Ovary (tissue), 9 donors: ENCODE measurements around the gene COQ4. TPM values are rescaled to one million over a fixed set of nuclear protein-coding genes. Genes with fewer than 3 reads are reported as not detected.

Experiments
- DNase-seq, 5 donors: peaks; one replicate each; pipeline ENCODE4 v3.0.0-alpha.2; 2019 to 2020
- H3K27ac ChIP-seq, 2 donors: fragments of 200-600 bp; one replicate each; pipeline versions ENCODE4 v1.5.1 to v1.8.0; 2019 to 2022
- H3K27me3 ChIP-seq: fragments of 200-600 bp; one replicate; pipeline ENCODE4 v1.8.0; 2022
- H3K36me3 ChIP-seq: fragments of 200-600 bp; sonication (generic); one replicate; pipeline ENCODE4 v1.5.1; 2019
- H3K4me1 ChIP-seq: one replicate; pipeline ENCODE4 v1.8.1; 2013; ENCODE audit warnings: mild to moderate bottlenecking, moderate library complexity; ENCODE audit not compliant: insufficient read depth
- H3K4me3 ChIP-seq: fragments of 200-600 bp; sonication (generic); one replicate; pipeline ENCODE4 v1.5.1; 2017
- H3K9me3 ChIP-seq, 2 donors: fragments of 200-600 bp in 1 of 2; sonication (generic) in 1 of 2; one replicate each; pipeline versions ENCODE4 v1.5.1 to v1.8.1; 2013 to 2019; ENCODE audit warnings: mild to moderate bottlenecking in 1 of 2, moderate library complexity in 1 of 2
- EP300 ChIP-seq: sonication (generic); formaldehyde crosslinking; IDR thresholded peaks from one replicate; pipeline ENCODE4 v1.6.1; 2017; ENCODE audit warnings: antibody characterized with exemption
- POLR2A ChIP-seq: fragments of 450-650 bp; IDR thresholded peaks from one replicate; pipeline ENCODE4 v1.6.1; 2017; ENCODE audit warnings: antibody characterized with exemption, mild to moderate bottlenecking, moderate library complexity
- WGBS, 3 donors: extraction: QIAGEN DNeasy Blood & Tissue Kit in 1 of 3; methylation state at CpG; one replicate each; pipeline versions ENCODE4 v1.1.5 to v1.1.7; 2013 to 2017; 5-methylcytosine and 5-hydroxymethylcytosine counted together
- intact Hi-C, 4 donors: fragments of 100-400 bp; cut with DNase I; formaldehyde crosslinking; loops; one replicate each; pipeline versions ENCODE4 v1.11.0 to v1.15.1; 2022 to 2023
- polyA plus RNA-seq, 2 donors: library from polyadenylated mRNA; stranded (reverse); fragments of 200-250 nt in 1 of 2; fragments of 350-450 nt in 1 of 2; fragmentation: Illumina TruSeq in 1 of 2; extraction: RNeasy Lipid Tissue Mini Kit (QIAGEN cat#74804) in 1 of 2; gene quantifications; one replicate each; pipeline ENCODE4 v1.2.3, GENCODE V29; 2013 to 2014
- total RNA-seq, 7 donors: library from RNA; depleted of rRNA in 2 of 7; stranded (reverse); fragments of >200 nt in 2 of 7; fragmentation: NEBNext Ultra II Directional in 3 of 7; extraction: Animal tissue kit (Norgen Biotek cat#: 25700) in 3 of 7; gene quantifications; one replicate each; pipeline versions ENCODE4 v1.1.0 to v1.2.4, GENCODE V29; 2016 to 2023
- TF ChIP-seq, protein P1 (sequence below), 3 donors: fragments of 450-650 bp in 2 of 3; fragments of 200-600 bp in 1 of 3; IDR thresholded peaks; one replicate each; pipeline versions ENCODE4 v1.5.1 to v1.8.0; 2016 to 2022; ENCODE audit warnings: antibody characterized with exemption in 3 of 3, mild to moderate bottlenecking in 1 of 3
- donor health status: DM: no; HTN: no; CAD: no; lungs with moderate emphysema.
- donor health status: DM: no; HTN: no; CAD: no.
- donor health status: Bipolar disorder and iron deficiency.
- donor health status: DM: yes; HTN: yes; CAD: no.
- donor health status: DM: no; HTN: no; CAD: no.
- donor health status: DM: yes; HTN: yes; CAD: no.

Gene COQ4
- total and polyA plus RNA-seq, 9 donors: 22.0 to 75.7 (median 34.2) TPM

DNA sequence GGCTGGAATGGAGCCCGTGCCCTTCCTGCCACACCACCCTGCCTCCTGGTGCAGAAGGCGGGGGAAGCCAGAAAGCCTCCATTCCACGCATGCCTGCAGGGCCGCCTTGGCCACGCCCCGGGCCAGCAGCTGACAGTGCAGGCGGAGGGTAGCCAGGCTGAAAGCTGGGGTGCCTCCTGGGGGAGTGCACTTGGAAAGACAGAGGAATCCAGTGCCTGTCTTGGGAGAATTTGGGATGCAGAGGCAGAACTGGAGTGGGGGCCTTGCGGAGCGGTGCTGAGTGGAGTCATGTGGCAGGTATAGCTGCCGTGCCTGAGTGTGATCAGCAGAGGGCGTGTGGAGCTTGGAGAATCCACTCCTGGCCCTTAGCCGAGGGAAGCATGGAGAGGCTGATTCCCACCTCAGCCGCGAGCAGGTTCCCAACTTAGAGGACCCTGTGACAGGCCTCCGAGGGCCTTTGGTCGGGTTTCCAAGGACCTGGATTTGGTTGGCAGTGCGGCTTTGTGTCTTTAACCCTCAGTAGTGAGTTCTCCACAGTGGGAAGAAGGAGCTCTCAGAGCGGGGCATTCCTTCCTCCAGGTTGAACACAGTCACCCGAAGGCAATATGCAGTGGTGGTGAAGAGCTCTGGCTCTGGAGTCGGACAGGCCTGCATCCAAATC lies 39.5 kb downstream of the COQ4 start:
- no peaks in the 10 kb centered on the region for H3K36me3 ChIP-seq
- 6 to 10% (median 8%) methylated on average over 20 of the region's 20 CpGs for WGBS, 3 donors
- H3K9me3 ChIP-seq: no peaks in the 10 kb centered on the region
- H3K27ac ChIP-seq: peak overlapping the region in 1 of 2 donors; percentile 27
- no peaks in the 10 kb centered on the region for H3K27me3 ChIP-seq
- no peak for TF ChIP-seq EP300
- peak; percentile 15 for TF ChIP-seq POLR2A
- TF ChIP-seq, protein P1, sequence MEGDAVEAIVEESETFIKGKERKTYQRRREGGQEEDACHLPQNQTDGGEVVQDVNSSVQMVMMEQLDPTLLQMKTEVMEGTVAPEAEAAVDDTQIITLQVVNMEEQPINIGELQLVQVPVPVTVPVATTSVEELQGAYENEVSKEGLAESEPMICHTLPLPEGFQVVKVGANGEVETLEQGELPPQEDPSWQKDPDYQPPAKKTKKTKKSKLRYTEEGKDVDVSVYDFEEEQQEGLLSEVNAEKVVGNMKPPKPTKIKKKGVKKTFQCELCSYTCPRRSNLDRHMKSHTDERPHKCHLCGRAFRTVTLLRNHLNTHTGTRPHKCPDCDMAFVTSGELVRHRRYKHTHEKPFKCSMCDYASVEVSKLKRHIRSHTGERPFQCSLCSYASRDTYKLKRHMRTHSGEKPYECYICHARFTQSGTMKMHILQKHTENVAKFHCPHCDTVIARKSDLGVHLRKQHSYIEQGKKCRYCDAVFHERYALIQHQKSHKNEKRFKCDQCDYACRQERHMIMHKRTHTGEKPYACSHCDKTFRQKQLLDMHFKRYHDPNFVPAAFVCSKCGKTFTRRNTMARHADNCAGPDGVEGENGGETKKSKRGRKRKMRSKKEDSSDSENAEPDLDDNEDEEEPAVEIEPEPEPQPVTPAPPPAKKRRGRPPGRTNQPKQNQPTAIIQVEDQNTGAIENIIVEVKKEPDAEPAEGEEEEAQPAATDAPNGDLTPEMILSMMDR (IDR thresholded peaks at IDR 0.05): peak in 2 of 3 donors; percentile 68 to 92
- H3K4me1 ChIP-seq: peaks cover 5% of the 10 kb centered on the region
- peak overlapping the region; percentile 19 for H3K4me3 ChIP-seq
- peak; percentile 84 to 90 (median 86) for DNase-seq
- intact Hi-C loops: loop anchor here in 2 of 4 donors (5.0 to 10.0 kb wide), 2 partner anchors 53 to 190 kb away; partner anchors contain the start of gene SPTAN1 (in 1 of the 2)

DNA sequence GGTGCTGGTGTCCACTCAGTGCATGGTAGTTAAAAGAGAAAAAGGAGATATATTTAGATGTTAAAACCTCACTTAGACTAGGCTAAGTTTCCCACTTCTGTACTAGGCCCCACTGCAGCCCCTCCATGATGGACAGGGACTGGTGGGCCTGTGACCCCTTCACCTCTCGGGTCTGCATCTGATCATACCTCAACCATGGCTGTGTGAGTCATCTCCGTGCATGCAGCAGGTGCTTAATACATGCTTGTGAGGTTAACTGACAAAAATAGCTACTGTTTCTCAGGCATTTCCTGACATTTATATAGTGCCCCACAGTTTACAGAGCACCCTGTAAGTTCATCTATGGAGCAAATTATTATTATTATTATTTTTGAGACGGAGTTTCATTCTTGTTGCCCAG lies 40.1 kb downstream of the COQ4 start:
- intact Hi-C loops: loop anchor here in 2 of 4 donors (5.0 to 10.0 kb wide), 2 partner anchors 52 to 190 kb away; partner anchors contain the start of gene SPTAN1 (in 1 of the 2)
- H3K4me3 ChIP-seq: no peak overlapping the region
- H3K4me1 ChIP-seq: peaks cover 5% of the 10 kb centered on the region
- 67 to 83% (median 75%) methylated on average over 3 of the region's 3 CpGs for WGBS, 3 donors
- TF ChIP-seq, protein P1 (IDR thresholded peaks at IDR 0.05): no peak
- TF ChIP-seq EP300 (no peak), POLR2A (no peak)
- no peak for DNase-seq
- H3K36me3 ChIP-seq: no peaks in the 10 kb centered on the region
- H3K27ac ChIP-seq: peak overlapping the region in 1 of 2 donors; percentile 27
- no peaks in the 10 kb centered on the region for H3K9me3 ChIP-seq
- no peaks in the 10 kb centered on the region for H3K27me3 ChIP-seq

DNA sequence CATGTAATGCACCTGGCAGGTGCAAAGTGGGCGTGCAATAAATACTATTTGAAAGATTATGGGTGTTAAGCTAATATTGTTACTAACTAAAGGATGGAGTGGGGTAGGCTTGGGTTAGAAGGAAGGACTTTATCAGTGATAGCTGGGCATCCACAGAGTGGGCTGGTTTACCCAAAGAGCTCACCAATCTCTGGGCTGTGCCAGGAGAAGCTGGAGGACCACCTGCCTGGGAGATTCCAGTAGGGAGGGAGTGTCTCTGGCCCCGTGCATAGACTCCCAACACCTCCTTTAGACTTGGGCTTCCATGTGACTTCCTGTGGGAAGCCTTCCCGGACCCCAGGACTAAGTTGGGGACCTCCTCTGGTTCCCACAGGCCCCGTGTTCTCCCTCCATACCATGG lies 42.9 kb downstream of the COQ4 start:
- Histone ChIP-seq H3K27me3 (no peaks in the 10 kb centered on the region), H3K4me3 (no peak overlapping the region), H3K4me1 (peaks cover 5% of the 10 kb centered on the region), H3K9me3 (no peaks in the 10 kb centered on the region), H3K27ac (no peak overlapping the region), H3K36me3 (no peaks in the 10 kb centered on the region)
- TF ChIP-seq, protein P1 (IDR thresholded peaks at IDR 0.05): no peak
- TF ChIP-seq EP300: no peak
- no peak for TF ChIP-seq POLR2A
- WGBS, 3 donors: 86 to 93% (median 89%) methylated on average over 4 of the region's 4 CpGs
- DNase-seq: no peak
- intact Hi-C loops: loop anchor here in 1 of 4 donors (10.0 kb wide), 1 partner anchor 49 kb away; no protein-coding TSS in a partner anchor

DNA sequence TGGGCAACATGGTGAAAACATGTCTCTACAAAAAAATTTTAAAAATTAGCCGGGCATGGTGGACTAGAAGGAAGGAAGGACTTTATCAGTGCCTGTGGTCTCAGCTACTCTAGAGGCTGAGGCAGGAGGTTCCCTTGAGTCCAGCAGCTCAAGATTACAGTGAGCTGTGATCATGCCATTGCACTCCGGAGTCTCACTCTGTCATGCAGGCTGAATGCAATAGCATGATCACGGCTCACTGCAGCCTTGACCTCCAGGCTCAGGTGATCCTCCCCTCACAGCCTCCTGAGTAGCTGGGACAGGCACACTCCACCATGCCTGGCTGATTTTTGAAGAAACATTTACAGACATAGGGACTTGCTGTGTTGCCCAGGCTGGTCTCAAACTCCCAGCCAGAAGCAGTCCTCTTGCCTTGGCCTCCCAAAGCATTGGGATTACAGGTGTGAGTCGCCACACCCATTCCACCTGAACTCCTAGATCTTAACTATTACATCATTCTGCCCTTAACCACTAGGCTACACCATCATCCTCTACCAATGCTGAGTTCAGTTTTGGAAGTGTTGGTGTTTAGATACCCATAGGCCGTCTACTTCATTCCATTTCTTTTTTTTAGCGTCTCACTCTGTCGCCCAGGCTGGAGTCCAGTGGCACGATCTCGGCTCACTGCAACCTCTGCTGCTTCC lies 46.5 kb downstream of the COQ4 start:
- Histone ChIP-seq H3K4me1 (peaks cover 1% of the 10 kb centered on the region), H3K27ac (no peak overlapping the region), H3K9me3 (no peaks in the 10 kb centered on the region), H3K4me3 (no peak overlapping the region), H3K27me3 (no peaks in the 10 kb centered on the region), H3K36me3 (no peaks in the 10 kb centered on the region)
- 79 to 86% (median 82%) methylated on average over 9 of the region's 9 CpGs for WGBS, 3 donors
- TF ChIP-seq, protein P1 (IDR thresholded peaks at IDR 0.05): no peak
- TF ChIP-seq EP300: no peak
- TF ChIP-seq POLR2A: no peak
- DNase-seq: no peak
- intact Hi-C loops: loop anchor here in 1 of 4 donors (10.0 kb wide), 1 partner anchor 46 kb away; no protein-coding TSS in a partner anchor
